K562 (cell line): ENCODE measurements around the gene ZNF135. TPM values are rescaled to one million over a fixed set of nuclear protein-coding genes. Genes with fewer than 3 reads are reported as not detected.

Source experiments
- ATAC-seq: fragments of 200-7000 bp; cut with Tn5 transposase; 3 replicates; pipeline ENCODE4 v1.9.1; 2020; ENCODE audit warnings: moderate library complexity
- BruUV-seq: library from RNA; stranded (reverse); fragments of 400-500 nt; replicated peaks from 2 replicates; lab custom pipeline; 2021; lab: Mats Ljungman, UMichigan
- CTCF ChIA-PET: fragments of 300-600 bp; formaldehyde crosslinking; extraction: SDS; loops from one replicate; lab custom pipeline; 2021; ENCODE audit warnings: low intra/inter-chr PET ratio; lab: Yijun Ruan, JAX
- POLR2A ChIA-PET: fragments of 300-600, 350-650 bp; sonication (Branson Sonifier 250); formaldehyde crosslinking; extraction: SDS; loops from one replicate; lab custom pipeline; 2021; ENCODE audit warnings: antibody characterized with exemption, inconsistent platforms; lab: Yijun Ruan, JAX
- DNase-seq, 4 experiments: peaks; one replicate each; pipeline versions ENCODE4 v3.0.0 to v3.0.0-alpha.2; 2011 to 2018; ENCODE audit warnings: low spot score in 3 of 4, mixed read lengths in 3 of 4; ENCODE audit errors: extremely low read depth in 1 of 4
- FAIRE-seq: peaks from 2 replicates; lab custom pipeline; 2011; peaks lifted over from hg19 to GRCh38; lab: Jason Lieb, UNC
- H2AFZ ChIP-seq: 2 replicates; pipeline ENCODE4 v1.6.0; 2011; ENCODE audit warnings: low read depth, low read length, control low read depth, inconsistent platforms
- H3K27ac ChIP-seq: fragments of 200-600 bp; 3 replicates; pipeline ENCODE4 v1.8.0; 2011; ENCODE audit warnings: low read depth, mild to moderate bottlenecking, control low read depth, inconsistent platforms, low read length, moderate library complexity, mixed read lengths; ENCODE audit errors: extremely low read depth
- H3K27me3 ChIP-seq, 2 experiments: fragments of 300-600 bp in 1 of 2; 2 replicates in 1 of 2; 3 replicates in 1 of 2; pipeline versions ENCODE4 v1.6.0 to v1.8.0; 2011; ENCODE audit warnings: inconsistent platforms in 2 of 2, low read length in 2 of 2, mild to moderate bottlenecking in 1 of 2, mixed read lengths in 1 of 2, moderate library complexity in 1 of 2; ENCODE audit not compliant: control insufficient read depth in 2 of 2, insufficient read depth in 2 of 2
- H3K36me3 ChIP-seq: fragments of 300-600 bp; 3 replicates; pipeline ENCODE4 v1.8.0; 2011; ENCODE audit warnings: mild to moderate bottlenecking, low read length, inconsistent platforms; ENCODE audit not compliant: control insufficient read depth, insufficient read depth
- H3K4me1 ChIP-seq, 2 experiments: fragments of 200-600 bp in 1 of 2; replicated peaks in 1 of 2; 2 replicates in 1 of 2; 3 replicates in 1 of 2; pipeline versions ENCODE4 v1.5.1 to v1.8.0; 2011; ENCODE audit warnings: inconsistent platforms in 2 of 2, low read length in 2 of 2, mild to moderate bottlenecking in 1 of 2, mixed read lengths in 1 of 2, moderate library complexity in 1 of 2; ENCODE audit not compliant: control insufficient read depth in 2 of 2, insufficient read depth in 2 of 2
- H3K4me2 ChIP-seq: 2 replicates; pipeline ENCODE4 v1.6.1; 2011; ENCODE audit warnings: low read length, control low read depth, inconsistent platforms, mixed read lengths; ENCODE audit not compliant: insufficient read depth
- H3K4me3 ChIP-seq: fragments of 200-600 bp; sonication (generic), shearing (Covaris generic); 2 replicates; pipeline ENCODE4 v1.5.1; 2016; ENCODE audit warnings: control low read depth, inconsistent platforms
- H3K79me2 ChIP-seq: fragments of 200-600 bp; 3 replicates; pipeline ENCODE4 v1.8.0; 2011; ENCODE audit warnings: low read length, inconsistent platforms; ENCODE audit not compliant: control insufficient read depth, insufficient read depth
- H3K9ac ChIP-seq, 2 experiments: 2 replicates each; pipeline versions ENCODE4 v1.6.0 to v1.6.1; 2011; ENCODE audit warnings: low read depth in 2 of 2, low read length in 2 of 2, control low read depth in 1 of 2, inconsistent platforms in 1 of 2, mild to moderate bottlenecking in 1 of 2, mixed read lengths in 1 of 2; ENCODE audit not compliant: insufficient read depth in 1 of 2
- H3K9me1 ChIP-seq: one replicate; pipeline ENCODE4 v1.6.0; 2011; ENCODE audit warnings: inconsistent platforms, mild to moderate bottlenecking, low read length, moderate library complexity; ENCODE audit not compliant: control insufficient read depth, insufficient read depth
- H3K9me3 ChIP-seq: replicated peaks from 2 replicates; pipeline ENCODE4 v1.5.1; 2011; ENCODE audit warnings: low read depth, low read length, inconsistent platforms; ENCODE audit not compliant: control insufficient read depth, insufficient read depth
- H4K20me1 ChIP-seq: replicated peaks from 2 replicates; pipeline ENCODE4 v1.6.1; 2011; ENCODE audit warnings: low read length, inconsistent platforms, mixed read lengths; ENCODE audit not compliant: control insufficient read depth, insufficient read depth
- ADNP ChIP-seq: fragments of 200-800 bp; sonication (Bioruptor generic); IDR thresholded peaks from 2 replicates; pipeline ENCODE4 v1.6.1; 2016; ENCODE audit warnings: missing genetic modification characterization, missing compliant biosample characterization
- ETS2 ChIP-seq: IDR thresholded peaks from 2 replicates; pipeline ENCODE4 v1.6.1; 2016; ENCODE audit warnings: borderline replicate concordance, missing genetic modification characterization, mild to moderate bottlenecking, moderate library complexity, missing compliant biosample characterization; ENCODE audit not compliant: poor library complexity, severe bottlenecking
- FOXJ3 ChIP-seq: sonication (generic); formaldehyde crosslinking; IDR thresholded peaks from 2 replicates; pipeline ENCODE4 v1.4.0; 2020; ENCODE audit warnings: mild to moderate bottlenecking, missing genetic modification reagents
- HDAC3 ChIP-seq: fragments of 450-650 bp; IDR thresholded peaks from 2 replicates; pipeline ENCODE4 v1.6.1; 2018; ENCODE audit warnings: borderline replicate concordance, mild to moderate bottlenecking, moderate library complexity; ENCODE audit not compliant: partially characterized antibody
- MCM3 ChIP-seq: fragments of 450-650 bp; IDR thresholded peaks from 2 replicates; pipeline ENCODE4 v1.6.1; 2016
- RBM22 ChIP-seq: fragments of 200-400 bp; formaldehyde crosslinking; IDR thresholded peaks from 2 replicates; pipeline ENCODE4 v1.6.1; 2018; ENCODE audit warnings: low read length, low read depth; ENCODE audit not compliant: poor library complexity, severe bottlenecking
- SIX5 ChIP-seq, 2 experiments: IDR thresholded peaks; 2 replicates each; pipeline ENCODE4 v1.6.1; 2011; ENCODE audit warnings: low read length in 2 of 2, borderline replicate concordance in 1 of 2, low read depth in 1 of 2, mild to moderate bottlenecking in 1 of 2, moderate library complexity in 1 of 2; ENCODE audit not compliant: insufficient read depth in 1 of 2
- SMARCA4 ChIP-seq: fragments of 450-650 bp; IDR thresholded peaks from 2 replicates; pipeline ENCODE4 v1.6.1; 2016
- SREBF2 ChIP-seq: sonication (generic); formaldehyde crosslinking; IDR thresholded peaks from 2 replicates; pipeline ENCODE4 v1.4.0; 2020; ENCODE audit warnings: mild to moderate bottlenecking, missing genetic modification reagents
- SRSF3 ChIP-seq: fragments of 200-400 bp; formaldehyde crosslinking; IDR thresholded peaks from 2 replicates; pipeline ENCODE4 v1.6.1; 2016; ENCODE audit warnings: mild to moderate bottlenecking, low read length, moderate library complexity; ENCODE audit not compliant: insufficient read depth
- TAF7 ChIP-seq: fragments of 450-650 bp; IDR thresholded peaks from 2 replicates; pipeline ENCODE4 v1.6.1; 2016; ENCODE audit warnings: missing genetic modification characterization, missing compliant biosample characterization
- TARDBP ChIP-seq: fragments of 450-650 bp; IDR thresholded peaks from 2 replicates; pipeline ENCODE4 v1.6.1; 2016
- ZNF239 ChIP-seq: fragments of 250-450 bp; sonication (Bioruptor Pico); IDR thresholded peaks from 2 replicates; pipeline ENCODE4 v1.4.0; 2020; ENCODE audit warnings: mild to moderate bottlenecking
- ZNF263 ChIP-seq: sonication (generic); formaldehyde crosslinking; IDR thresholded peaks from 2 replicates; pipeline ENCODE4 v1.8.0; 2022; ENCODE audit warnings: mild to moderate bottlenecking, missing genetic modification reagents, borderline replicate concordance
- ZNF311 ChIP-seq: fragments of 250-450 bp; sonication (Bioruptor Pico); IDR thresholded peaks from 2 replicates; pipeline ENCODE4 v1.4.0; 2020; ENCODE audit warnings: mild to moderate bottlenecking, moderate library complexity
- ZNF586 ChIP-seq: fragments of 450-650 bp; formaldehyde crosslinking; conservative IDR thresholded peaks from 2 replicates; pipeline ENCODE4 v1.4.0; 2020; ENCODE audit warnings: mild to moderate bottlenecking, moderate library complexity
- ZNF77 ChIP-seq: fragments of 250-450 bp; sonication (Bioruptor Pico); IDR thresholded peaks from 2 replicates; pipeline ENCODE4 v1.5.0; 2020
- WGBS: fragments of 100-300 bp; shearing (Covaris generic); methylation state at CpG from one replicate; pipeline ENCODE4 v1.1.6; 2016; ENCODE audit warnings: low coverage, mixed read lengths; ENCODE audit not compliant: insufficient coverage; ENCODE audit errors: missing lambda C conversion rate; 5-methylcytosine and 5-hydroxymethylcytosine counted together
- in situ Hi-C: fragments of 300-500 bp; cut with MboI; formaldehyde crosslinking; loops from 4 replicates; pipeline ENCODE4 v1.15.0; 2018; ENCODE audit warnings: inconsistent platforms, mixed read lengths
- intact Hi-C: fragments of 100-400 bp; cut with micrococcal nuclease; formaldehyde crosslinking; loops from 2 replicates; pipeline ENCODE4 v1.14.2; 2022
- polyA plus RNA-seq, 8 experiments: library from polyadenylated mRNA; depleted of rRNA in 4 of 8; stranded (reverse) in 5 of 8; unstranded in 3 of 8; fragments of >200 nt; fragmentation: Nextera tagmentation in 2 of 8; fragmentation: Illumina TruSeq in 1 of 8; extraction: Ambion mirVana in 2 of 8; extraction: Trizol in 1 of 8; gene quantifications; 2 replicates each; pipeline versions ENCODE4 v1.2.1 to v1.2.3, GENCODE V29; 2011 to 2014; ENCODE audit warnings: inconsistent platforms in 1 of 8, missing spikeins in 1 of 8
- total RNA-seq, 7 experiments: library from RNA; depleted of rRNA in 6 of 7; stranded (reverse); fragments of >200 nt in 6 of 7; fragmentation: Illumina TruSeq in 2 of 7; extraction: Trizol in 2 of 7; gene quantifications; 2 replicates each; pipeline versions ENCODE4 v1.2.1 to v1.2.3, GENCODE V29; 2011 to 2021; ENCODE audit warnings: low replicate concordance in 1 of 7
- TF ChIP-seq, protein P1 (sequence below): fragments of 450-650 bp; formaldehyde crosslinking; IDR thresholded peaks from 2 replicates; pipeline ENCODE4 v1.4.0; 2020; ENCODE audit warnings: mild to moderate bottlenecking, moderate library complexity
- TF ChIP-seq, protein P2 (sequence below): fragments of 450-650 bp; IDR thresholded peaks from 2 replicates; pipeline ENCODE4 v1.6.1; 2016; ENCODE audit warnings: missing biosample characterization, missing genetic modification characterization
- TF ChIP-seq, protein P3 (sequence below): fragments of 250-450 bp; sonication (Bioruptor Pico); IDR thresholded peaks from 2 replicates; pipeline ENCODE4 v1.8.0; 2021; ENCODE audit warnings: mild to moderate bottlenecking, moderate library complexity

The ZNF135 gene
- total and polyA plus RNA-seq, 9 of the 15 experiments (the other 6 are each of a cell fraction or from before 2014, with no cell fraction given), result not detected

DNA sequence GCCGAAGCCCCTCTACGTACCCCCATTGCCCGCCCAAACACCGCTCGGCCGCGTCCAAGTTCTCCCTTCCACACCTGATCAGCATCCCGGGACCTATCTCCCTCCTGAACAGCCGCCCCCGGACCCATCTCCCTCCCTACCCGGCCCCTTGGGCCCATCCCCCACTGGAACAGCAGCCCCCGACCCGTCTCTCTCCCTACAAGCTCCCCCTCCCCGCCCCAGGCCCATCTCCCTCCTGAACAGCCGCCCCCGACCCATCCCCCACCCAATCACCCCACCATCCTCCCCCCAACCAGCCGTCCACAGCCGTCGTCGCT lies 24.6 kb upstream of the ZNF135 start:
- Histone ChIP-seq H3K9me3 (no peaks in the 10 kb centered on the region), H3K9ac (no peak overlapping the region), H3K27me3 (no peaks in the 10 kb centered on the region), H2AFZ (no peak overlapping the region), H3K27ac (no peak overlapping the region), H4K20me1 (no peaks in the 10 kb centered on the region), H3K4me3 (no peak overlapping the region), H3K79me2 (no peaks in the 10 kb centered on the region), H3K4me2 (no peak overlapping the region), H3K36me3 (no peaks in the 10 kb centered on the region), H3K4me1 (no peaks in the 10 kb centered on the region; a peak in 1 of 5 replicates), H3K9me1 (no peaks in the 10 kb centered on the region)
- ChIA-PET CTCF (no interaction called here), POLR2A (no interaction called here)
- DNase-seq, result no peak
- in situ Hi-C loops (no loop called here), intact Hi-C loops (no loop called here)
- WGBS, result 7% methylated on average over 3 of the region's 20 CpGs
- TF ChIP-seq MCM3 (no peak), HDAC3 (no peak), SIX5 (IDR thresholded peaks at IDR 0.05; ENCODE audit: borderline replicate concordance in 1 of 2, insufficient read depth in 1 of 2, low read depth in 1 of 2, low read length in 2 of 2) (no peak), FOXJ3 (CRISPR knock-in tag) (no peak), ADNP (no peak), ZNF239 (CRISPR knock-in tag) (no peak), TAF7 (tag) (no peak), ETS2 (tag) (no peak), TARDBP (no peak), SMARCA4 (no peak), ZNF586 (CRISPR knock-in tag) (no peak), ZNF311 (CRISPR knock-in tag) (no peak), RBM22 (no peak), SREBF2 (CRISPR knock-in tag) (no peak), ZNF77 (CRISPR knock-in tag) (no peak), ZNF263 (CRISPR knock-in tag) (no peak), SRSF3 (no peak)
- TF ChIP-seq, protein P1, sequence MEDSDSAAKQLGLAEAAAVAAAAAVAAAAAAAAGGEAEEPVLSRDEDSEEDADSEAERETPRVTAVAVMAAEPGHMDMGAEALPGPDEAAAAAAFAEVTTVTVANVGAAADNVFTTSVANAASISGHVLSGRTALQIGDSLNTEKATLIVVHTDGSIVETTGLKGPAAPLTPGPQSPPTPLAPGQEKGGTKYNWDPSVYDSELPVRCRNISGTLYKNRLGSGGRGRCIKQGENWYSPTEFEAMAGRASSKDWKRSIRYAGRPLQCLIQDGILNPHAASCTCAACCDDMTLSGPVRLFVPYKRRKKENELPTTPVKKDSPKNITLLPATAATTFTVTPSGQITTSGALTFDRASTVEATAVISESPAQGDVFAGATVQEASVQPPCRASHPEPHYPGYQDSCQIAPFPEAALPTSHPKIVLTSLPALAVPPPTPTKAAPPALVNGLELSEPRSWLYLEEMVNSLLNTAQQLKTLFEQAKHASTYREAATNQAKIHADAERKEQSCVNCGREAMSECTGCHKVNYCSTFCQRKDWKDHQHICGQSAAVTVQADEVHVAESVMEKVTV (CRISPR knock-in tag), result no peak
- TF ChIP-seq, protein P2, sequence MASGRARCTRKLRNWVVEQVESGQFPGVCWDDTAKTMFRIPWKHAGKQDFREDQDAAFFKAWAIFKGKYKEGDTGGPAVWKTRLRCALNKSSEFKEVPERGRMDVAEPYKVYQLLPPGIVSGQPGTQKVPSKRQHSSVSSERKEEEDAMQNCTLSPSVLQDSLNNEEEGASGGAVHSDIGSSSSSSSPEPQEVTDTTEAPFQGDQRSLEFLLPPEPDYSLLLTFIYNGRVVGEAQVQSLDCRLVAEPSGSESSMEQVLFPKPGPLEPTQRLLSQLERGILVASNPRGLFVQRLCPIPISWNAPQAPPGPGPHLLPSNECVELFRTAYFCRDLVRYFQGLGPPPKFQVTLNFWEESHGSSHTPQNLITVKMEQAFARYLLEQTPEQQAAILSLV (tag), result no peak
- TF ChIP-seq, protein P3, sequence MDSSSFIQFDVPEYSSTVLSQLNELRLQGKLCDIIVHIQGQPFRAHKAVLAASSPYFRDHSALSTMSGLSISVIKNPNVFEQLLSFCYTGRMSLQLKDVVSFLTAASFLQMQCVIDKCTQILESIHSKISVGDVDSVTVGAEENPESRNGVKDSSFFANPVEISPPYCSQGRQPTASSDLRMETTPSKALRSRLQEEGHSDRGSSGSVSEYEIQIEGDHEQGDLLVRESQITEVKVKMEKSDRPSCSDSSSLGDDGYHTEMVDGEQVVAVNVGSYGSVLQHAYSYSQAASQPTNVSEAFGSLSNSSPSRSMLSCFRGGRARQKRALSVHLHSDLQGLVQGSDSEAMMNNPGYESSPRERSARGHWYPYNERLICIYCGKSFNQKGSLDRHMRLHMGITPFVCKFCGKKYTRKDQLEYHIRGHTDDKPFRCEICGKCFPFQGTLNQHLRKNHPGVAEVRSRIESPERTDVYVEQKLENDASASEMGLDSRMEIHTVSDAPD, result no peak
- no TSS peak for BruUV-seq
- no peak for ATAC-seq
- FAIRE-seq, result no peak
